BE2C (cell line): ENCODE data around the gene SLC12A1.

Source experiments
- DNase-seq: peaks from one replicate; pipeline ENCODE4 v3.0.0-alpha.2; 2020
- H3K27me3 ChIP-seq: fragments of 250-450 bp; sonication (Bioruptor Pico); 2 replicates; pipeline ENCODE4 v1.5.1; 2020; ENCODE audit warnings: mild to moderate bottlenecking
- H3K36me3 ChIP-seq: fragments of 250-450 bp; sonication (Bioruptor Pico); 2 replicates; pipeline ENCODE4 v1.5.1; 2020; ENCODE audit warnings: mild to moderate bottlenecking
- H3K4me1 ChIP-seq: fragments of 250-450 bp; sonication (Bioruptor Pico); 2 replicates; pipeline ENCODE4 v1.5.1; 2020
- H3K4me3 ChIP-seq: 2 replicates; pipeline ENCODE4 v1.5.1; 2011; ENCODE audit warnings: low read depth, low read length
- H3K9me3 ChIP-seq: fragments of 250-450 bp; sonication (Bioruptor Pico); 2 replicates; pipeline ENCODE4 v1.5.1; 2020
- TF ChIP-seq, protein P1 (sequence below): IDR thresholded peaks from 2 replicates; pipeline ENCODE4 v1.5.1; 2012; ENCODE audit warnings: mild to moderate bottlenecking, low read depth, low read length

SLC12A1 gene

GRCh38 chr15:48333540-48333939 lies 127.4 kb downstream of the SLC12A1 start:
- no peak for DNase-seq
- Histone ChIP-seq H3K27me3 (no peaks in the 10 kb centered on the region), H3K9me3 (no peaks in the 10 kb centered on the region), H3K4me1 (no peaks in the 10 kb centered on the region), H3K4me3 (peak overlapping the region; percentile 91), H3K36me3 (peaks cover 45% of the 10 kb centered on the region)
- TF ChIP-seq, protein P1, sequence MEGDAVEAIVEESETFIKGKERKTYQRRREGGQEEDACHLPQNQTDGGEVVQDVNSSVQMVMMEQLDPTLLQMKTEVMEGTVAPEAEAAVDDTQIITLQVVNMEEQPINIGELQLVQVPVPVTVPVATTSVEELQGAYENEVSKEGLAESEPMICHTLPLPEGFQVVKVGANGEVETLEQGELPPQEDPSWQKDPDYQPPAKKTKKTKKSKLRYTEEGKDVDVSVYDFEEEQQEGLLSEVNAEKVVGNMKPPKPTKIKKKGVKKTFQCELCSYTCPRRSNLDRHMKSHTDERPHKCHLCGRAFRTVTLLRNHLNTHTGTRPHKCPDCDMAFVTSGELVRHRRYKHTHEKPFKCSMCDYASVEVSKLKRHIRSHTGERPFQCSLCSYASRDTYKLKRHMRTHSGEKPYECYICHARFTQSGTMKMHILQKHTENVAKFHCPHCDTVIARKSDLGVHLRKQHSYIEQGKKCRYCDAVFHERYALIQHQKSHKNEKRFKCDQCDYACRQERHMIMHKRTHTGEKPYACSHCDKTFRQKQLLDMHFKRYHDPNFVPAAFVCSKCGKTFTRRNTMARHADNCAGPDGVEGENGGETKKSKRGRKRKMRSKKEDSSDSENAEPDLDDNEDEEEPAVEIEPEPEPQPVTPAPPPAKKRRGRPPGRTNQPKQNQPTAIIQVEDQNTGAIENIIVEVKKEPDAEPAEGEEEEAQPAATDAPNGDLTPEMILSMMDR, result no peak

DNA sequence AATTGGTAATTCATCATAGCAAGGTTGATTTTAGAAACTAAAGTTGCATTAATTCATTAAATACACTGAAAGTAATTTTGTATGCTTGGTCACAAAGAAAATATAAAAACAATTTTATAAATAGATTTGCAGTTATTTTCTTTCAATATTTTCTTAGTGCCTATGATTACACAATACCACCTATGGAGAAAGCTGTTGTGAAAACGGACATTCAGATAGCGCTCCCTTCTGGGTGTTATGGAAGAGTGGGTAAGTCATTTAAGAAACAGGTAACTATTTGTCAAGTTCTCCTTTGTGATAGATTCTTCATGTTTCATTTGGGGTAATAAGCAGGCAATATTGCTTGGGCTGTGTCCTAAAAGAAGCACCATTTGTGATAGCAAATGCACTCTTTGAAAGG lies 128.2 kb downstream of the SLC12A1 start:
- TF ChIP-seq, protein P1, result peak; percentile 10; the same call in 1 of the 2 replicates
- no peak for DNase-seq
- H3K4me1 ChIP-seq, result no peaks in the 10 kb centered on the region
- no peaks in the 10 kb centered on the region for H3K27me3 ChIP-seq
- peaks cover 50% of the 10 kb centered on the region for H3K36me3 ChIP-seq
- H3K9me3 ChIP-seq, result no peaks in the 10 kb centered on the region
- H3K4me3 ChIP-seq, result no peak overlapping the region

DNA sequence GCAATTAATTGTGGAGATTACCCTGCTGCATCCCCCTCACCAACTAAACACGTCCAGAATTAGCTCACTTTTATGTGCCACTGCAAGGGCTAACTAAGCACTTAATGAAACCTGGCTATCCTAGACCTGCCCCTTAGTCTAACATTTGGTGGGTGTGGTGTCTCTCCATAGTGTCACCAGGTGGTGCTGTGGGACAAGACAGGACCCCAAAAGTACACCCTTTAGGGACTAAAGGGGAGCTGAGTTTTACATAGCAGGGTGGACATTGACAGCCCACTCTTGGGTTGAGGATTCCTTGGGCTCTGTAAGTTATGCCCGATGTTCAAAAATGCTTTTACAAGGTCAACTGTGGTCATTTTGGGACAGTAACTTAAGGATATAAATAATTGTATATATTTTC lies 130.8 kb downstream of the SLC12A1 start:
- Histone ChIP-seq H3K9me3 (no peaks in the 10 kb centered on the region), H3K4me1 (no peaks in the 10 kb centered on the region), H3K36me3 (peaks cover 64% of the 10 kb centered on the region), H3K27me3 (no peaks in the 10 kb centered on the region), H3K4me3 (no peak overlapping the region)
- peak; percentile 41 for DNase-seq
- TF ChIP-seq, protein P1, result peak; percentile 76

GRCh38 chr15:48337607-48338006 lies 131.5 kb downstream of the SLC12A1 start:
- DNase-seq, result no peak
- H3K9me3 ChIP-seq, result no peaks in the 10 kb centered on the region
- TF ChIP-seq, protein P1, result no peak
- no peaks in the 10 kb centered on the region for H3K4me1 ChIP-seq
- H3K36me3 ChIP-seq, result peaks cover 63% of the 10 kb centered on the region
- H3K27me3 ChIP-seq, result no peaks in the 10 kb centered on the region
- no peak overlapping the region for H3K4me3 ChIP-seq

- TF ChIP-seq, protein P1, result no peak
- H3K9me3 ChIP-seq, result no peaks in the 10 kb centered on the region
- no peaks in the 10 kb centered on the region for H3K27me3 ChIP-seq
- DNase-seq, result no peak
- H3K36me3 ChIP-seq, result peaks cover 62% of the 10 kb centered on the region
- H3K4me1 ChIP-seq, result no peaks in the 10 kb centered on the region
- no peak overlapping the region for H3K4me3 ChIP-seq
Measured at GRCh38 chr15:48340111-48340510, 134.0 kb downstream of the SLC12A1 start.

DNA sequence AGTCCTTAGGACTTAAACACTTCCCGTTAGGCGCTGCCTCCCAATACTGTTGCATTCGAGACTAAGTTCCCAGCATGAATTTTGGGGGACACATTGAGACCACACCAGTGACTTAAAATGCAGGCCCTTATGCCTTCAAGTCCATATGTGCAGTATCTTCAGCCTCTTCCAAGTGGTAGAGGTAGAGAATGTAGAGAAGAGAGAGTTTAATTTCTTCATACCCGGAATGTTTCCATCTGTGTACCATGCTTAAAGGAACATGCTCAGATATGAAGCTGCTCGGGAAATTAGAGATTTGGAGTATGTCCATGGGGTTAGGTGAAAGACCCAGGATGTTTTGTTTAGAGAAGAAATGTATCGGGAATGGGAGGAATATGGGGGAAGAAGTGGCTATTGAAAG lies 137.8 kb downstream of the SLC12A1 start:
- TF ChIP-seq, protein P1, result no peak
- Histone ChIP-seq H3K9me3 (no peaks in the 10 kb centered on the region), H3K27me3 (no peaks in the 10 kb centered on the region), H3K4me1 (no peaks in the 10 kb centered on the region), H3K4me3 (no peak overlapping the region), H3K36me3 (peaks cover 27% of the 10 kb centered on the region)
- DNase-seq, result no peak
